Colonic mucosa (tissue), 4 donors: ENCODE results near the gene NFS1. TPM values are rescaled to one million over a fixed set of nuclear protein-coding genes. Genes with fewer than 3 reads are reported as not detected.

Experiments
- DNase-seq: peaks from one replicate; pipeline ENCODE4 v3.0.0-alpha.2; 2020
- H3K27ac ChIP-seq: fragments of 200-600 bp; one replicate; pipeline ENCODE4 v1.8.0; 2021
- H3K27me3 ChIP-seq: fragments of 200-600 bp; one replicate; pipeline ENCODE4 v1.8.0; 2021
- H3K36me3 ChIP-seq: fragments of 200-600 bp; one replicate; pipeline ENCODE4 v1.8.0; 2021
- H3K4me1 ChIP-seq: fragments of 200-600 bp; one replicate; pipeline ENCODE4 v1.8.0; 2021; ENCODE audit warnings: mild to moderate bottlenecking
- H3K4me3 ChIP-seq: fragments of 200-600 bp; one replicate; pipeline ENCODE4 v1.8.0; 2021
- H3K9ac ChIP-seq, 2 donors: one replicate each; pipeline ENCODE4 v1.7.0; 2013; ENCODE audit warnings: control low read depth in 2 of 2, low read depth in 2 of 2, low read length in 2 of 2
- H3K9me3 ChIP-seq: fragments of 200-600 bp; one replicate; pipeline ENCODE4 v1.8.0; 2021
- CTCF ChIP-seq: fragments of 200-600 bp; IDR thresholded peaks from one replicate; pipeline ENCODE4 v1.8.0; 2022; ENCODE audit warnings: antibody characterized with exemption, mild to moderate bottlenecking
- intact Hi-C: fragments of 100-400 bp; cut with DNase I; formaldehyde crosslinking; loops from one replicate; pipeline ENCODE4 v1.14.1; 2022
- total RNA-seq, 2 donors: library from RNA; stranded (reverse); fragmentation: NEBNext Ultra II Directional in 1 of 2; extraction: Animal tissue kit (Norgen Biotek cat#: 25700) in 1 of 2; gene quantifications; one replicate each; pipeline ENCODE4 v1.2.1, GENCODE V29; 2021
- donor health status: healthy.
- donor health status: DM: no; HTN: no; CAD: no.
- donor health status: DM: no; HTN: no; CAD: no.

Gene NFS1
- total RNA-seq, 2 donors from 2014 or later, result 42.0 to 45.1 TPM

GRCh38 chr20:35657271-35657670 is 41.9 kb downstream of the NFS1 start:
- H3K9ac ChIP-seq, result no peak overlapping the region
- intact Hi-C loops, result no loop called here
- TF ChIP-seq CTCF, result no peak

GRCh38 chr20:35654415-35654814 is 44.7 kb downstream of the NFS1 start:
- Histone ChIP-seq H3K27me3 (no peaks in the 10 kb centered on the region), H3K36me3 (peaks cover 14% of the 10 kb centered on the region), H3K27ac (no peak overlapping the region), H3K4me1 (no peaks in the 10 kb centered on the region), H3K9ac (no peak overlapping the region), H3K9me3 (no peaks in the 10 kb centered on the region), H3K4me3 (no peak overlapping the region)
- intact Hi-C loops, result no loop called here
- no peak for DNase-seq
- TF ChIP-seq CTCF, result no peak

More at GRCh38 chr20:35657271-35657670, 41.9 kb downstream of the NFS1 start:
- Histone ChIP-seq H3K4me1 (peaks cover 3% of the 10 kb centered on the region), H3K27me3 (no peaks in the 10 kb centered on the region), H3K9me3 (no peaks in the 10 kb centered on the region), H3K27ac (no peak overlapping the region), H3K4me3 (no peak overlapping the region), H3K36me3 (peaks cover 14% of the 10 kb centered on the region)
- DNase-seq, result no peak

- intact Hi-C loops, result no loop called here
- Histone ChIP-seq H3K9ac (no peak overlapping the region), H3K36me3 (peaks cover 14% of the 10 kb centered on the region), H3K9me3 (no peaks in the 10 kb centered on the region), H3K4me3 (no peak overlapping the region), H3K27me3 (no peaks in the 10 kb centered on the region), H3K27ac (no peak overlapping the region), H3K4me1 (no peaks in the 10 kb centered on the region)
- no peak for DNase-seq
- no peak for TF ChIP-seq CTCF
Measured at GRCh38 chr20:35653893-35654292, 45.3 kb downstream of the NFS1 start.

- Histone ChIP-seq H3K9ac (no peak overlapping the region), H3K27ac (no peak overlapping the region), H3K4me3 (no peak overlapping the region), H3K4me1 (no peaks in the 10 kb centered on the region), H3K36me3 (peaks cover 14% of the 10 kb centered on the region), H3K9me3 (no peaks in the 10 kb centered on the region), H3K27me3 (no peaks in the 10 kb centered on the region)
- intact Hi-C loops, result no loop called here
- DNase-seq, result no peak
- no peak for TF ChIP-seq CTCF
Measured at GRCh38 chr20:35653430-35653734, 45.8 kb downstream of the NFS1 start.

- intact Hi-C loops, result no loop called here
- TF ChIP-seq CTCF, result no peak
Measured at GRCh38 chr20:35652641-35653429, 46.3 kb downstream of the NFS1 start.

More at GRCh38 chr20:35652641-35653429, 46.3 kb downstream of the NFS1 start:
- DNase-seq, result no peak
- Histone ChIP-seq H3K36me3 (peaks cover 14% of the 10 kb centered on the region), H3K9me3 (no peaks in the 10 kb centered on the region), H3K27me3 (no peaks in the 10 kb centered on the region), H3K4me1 (no peaks in the 10 kb centered on the region), H3K27ac (no peak overlapping the region), H3K9ac (no peak overlapping the region), H3K4me3 (no peak overlapping the region)
